PC-9 (cell line): Measurements from ENCODE around the gene SUGP2.

Experiments used
- CTCF ChIP-seq: fragments of 200-600 bp; sonication (generic); conservative IDR thresholded peaks from 2 replicates; pipeline ENCODE4 v1.6.1; 2017; ENCODE audit warnings: mixed run types, antibody characterized with exemption, mild to moderate bottlenecking, moderate library complexity
- EZH2 ChIP-seq: fragments of 200-600 bp; sonication (generic); IDR thresholded peaks from 2 replicates; pipeline ENCODE4 v1.8.0; 2017; ENCODE audit warnings: antibody characterized with exemption, low read depth

GRCh38 chr19:19074196-19074882, 41.0 kb upstream of the SUGP2 start:
- TF ChIP-seq CTCF, result no peak
- no peak for TF ChIP-seq EZH2
